HG03521 (cell line): ENCODE data around the gene RAB6B.

Experiments
- ATAC-seq: cut with Tn5 transposase; IDR thresholded peaks from one replicate; pipeline ENCODE4 v1.9.1; 2021; ENCODE audit warnings: mild to moderate bottlenecking, moderate library complexity; ENCODE audit not compliant: unreplicated experiment

The RAB6B gene

GRCh38 chr3:133931084-133931483 is 35.4 kb upstream of the RAB6B start:
- ATAC-seq, result no peak

- ATAC-seq, result no peak
Observed at GRCh38 chr3:133930341-133930933, 34.8 kb upstream of the RAB6B start.

DNA sequence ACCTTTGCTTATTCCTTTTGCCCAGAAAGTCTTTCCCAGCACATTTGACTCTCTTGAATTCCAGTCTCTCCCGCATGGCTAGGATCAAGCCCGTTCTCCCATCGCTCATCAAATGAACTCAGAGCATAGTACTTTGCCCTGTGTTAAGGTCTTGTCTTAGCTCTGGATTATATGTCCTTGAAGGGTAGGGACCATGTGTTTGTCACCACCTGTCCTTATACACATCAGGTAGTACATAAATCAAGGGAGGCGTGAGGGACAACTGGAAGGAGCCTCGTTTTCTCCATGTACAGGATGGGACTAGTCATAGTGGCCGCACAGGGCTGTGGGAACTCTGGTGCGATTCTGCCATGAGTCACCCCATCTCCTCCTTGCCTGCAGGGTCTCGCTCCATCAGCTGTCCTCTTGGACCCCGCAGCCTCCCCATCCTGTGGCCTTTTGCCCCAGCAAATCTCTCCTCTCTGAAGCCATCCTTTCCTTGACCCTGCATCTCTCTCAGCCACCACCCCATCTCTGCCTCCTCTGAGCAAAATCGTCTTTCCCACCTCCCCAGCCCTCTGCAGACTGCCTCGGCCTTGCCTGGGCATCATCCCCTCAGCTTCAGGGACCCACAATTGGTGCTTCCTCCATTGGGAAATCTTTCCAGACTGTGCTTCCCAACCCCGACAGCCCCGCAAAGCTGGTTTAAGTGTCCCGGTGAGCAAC is 33.4 kb upstream of the RAB6B start:
- ATAC-seq, result no peak

GRCh38 chr3:133928136-133928893 is 32.6 kb upstream of the RAB6B start:
- ATAC-seq, result no peak

- peak; percentile 76 for ATAC-seq
Observed at GRCh38 chr3:133927540-133928066, 31.9 kb upstream of the RAB6B start.

DNA sequence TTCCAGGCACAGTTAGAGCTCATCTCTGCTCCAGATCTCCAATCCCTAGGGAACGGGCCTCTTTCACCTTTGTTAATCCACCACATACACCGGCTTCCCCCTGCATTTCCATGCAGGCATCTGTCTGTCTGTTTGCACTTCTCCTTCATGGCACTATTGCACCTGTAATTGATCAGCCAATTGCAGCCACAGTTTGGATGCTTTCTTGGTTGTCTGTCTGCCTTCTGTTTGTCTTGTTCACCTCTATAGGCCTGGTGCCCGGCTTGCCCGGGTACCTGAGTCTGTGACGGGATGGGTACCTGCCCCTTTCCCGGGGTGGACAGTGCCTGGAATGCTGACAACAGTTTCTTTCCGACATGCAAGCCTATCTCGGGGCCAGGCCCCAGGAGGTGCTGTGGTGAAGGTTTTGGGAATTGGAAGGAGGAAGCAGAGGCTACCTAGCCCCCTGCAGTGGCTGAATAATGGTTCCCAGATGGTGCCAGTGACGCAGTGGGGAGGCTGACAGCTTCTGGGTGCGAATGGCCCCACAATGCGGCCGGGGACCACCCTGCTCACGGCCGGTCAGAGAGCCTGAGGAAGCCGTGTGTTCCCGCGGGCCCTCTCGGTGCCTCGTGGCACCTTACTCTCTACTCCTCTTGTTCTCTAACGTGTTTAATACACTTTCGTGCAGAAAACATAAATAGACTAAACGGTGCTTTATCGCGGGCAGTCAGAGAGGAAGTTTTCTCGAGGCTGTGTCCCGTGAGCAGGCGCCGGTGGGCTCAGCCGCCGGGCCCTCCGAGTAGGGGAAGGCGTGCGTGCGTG is 31.3 kb upstream of the RAB6B start:
- peak; percentile 19 for ATAC-seq

DNA sequence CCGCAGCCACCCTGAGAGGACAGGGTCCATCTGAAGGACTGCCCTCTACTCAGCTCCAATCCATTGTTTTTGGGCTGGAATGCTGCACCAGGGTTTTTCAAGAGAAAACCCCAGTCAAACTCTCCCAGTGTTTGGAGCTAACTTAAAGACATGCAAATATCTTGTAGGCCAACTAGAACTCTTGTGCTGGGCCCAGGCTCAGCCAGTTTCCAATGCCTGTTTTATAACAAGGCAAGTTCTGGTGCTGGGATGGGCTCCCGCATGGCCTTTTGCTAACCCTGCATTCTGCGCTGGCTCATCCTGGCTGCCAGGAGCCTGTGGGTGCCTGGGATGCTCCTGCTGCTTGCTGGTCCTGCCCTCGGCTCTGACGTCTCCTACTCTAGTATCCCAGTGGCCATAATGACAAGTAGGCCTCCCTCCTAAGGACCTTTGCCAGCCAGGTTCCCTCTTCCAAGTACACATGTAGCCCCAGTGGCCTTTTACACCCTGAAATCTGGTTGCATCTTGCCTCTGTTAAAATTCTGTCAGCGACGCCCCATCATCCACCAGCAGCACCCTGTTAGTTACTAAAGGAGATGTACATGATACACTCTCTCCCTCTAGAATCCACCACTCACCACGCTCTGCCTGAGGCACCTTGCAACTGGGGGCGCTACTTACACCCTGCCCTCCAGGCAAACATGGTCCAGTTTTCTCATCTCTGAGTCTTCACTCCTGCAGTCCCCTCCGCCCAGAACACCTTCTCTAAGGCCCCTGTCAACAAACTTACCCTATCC is 30.5 kb upstream of the RAB6B start:
- no peak for ATAC-seq

- no peak for ATAC-seq
Observed at GRCh38 chr3:133924041-133924440, 28.4 kb upstream of the RAB6B start.

DNA sequence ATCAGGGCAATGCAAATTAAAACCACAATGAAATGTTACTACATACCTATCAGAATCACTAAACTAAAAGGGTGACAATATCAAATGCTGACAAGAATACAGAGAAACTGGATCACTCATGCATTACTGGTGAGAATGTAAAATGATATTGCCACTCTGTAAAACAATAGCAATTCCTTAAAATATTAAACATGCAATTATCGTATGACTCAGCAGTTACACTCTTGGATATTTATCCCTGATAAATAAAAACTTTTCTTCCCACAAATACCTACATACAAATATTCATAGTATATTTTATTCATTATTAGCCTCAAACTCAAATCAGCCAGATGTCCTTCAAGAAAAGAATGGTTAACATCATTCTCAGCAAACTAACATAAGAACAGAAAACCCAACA is 25.9 kb upstream of the RAB6B start:
- no peak for ATAC-seq

DNA sequence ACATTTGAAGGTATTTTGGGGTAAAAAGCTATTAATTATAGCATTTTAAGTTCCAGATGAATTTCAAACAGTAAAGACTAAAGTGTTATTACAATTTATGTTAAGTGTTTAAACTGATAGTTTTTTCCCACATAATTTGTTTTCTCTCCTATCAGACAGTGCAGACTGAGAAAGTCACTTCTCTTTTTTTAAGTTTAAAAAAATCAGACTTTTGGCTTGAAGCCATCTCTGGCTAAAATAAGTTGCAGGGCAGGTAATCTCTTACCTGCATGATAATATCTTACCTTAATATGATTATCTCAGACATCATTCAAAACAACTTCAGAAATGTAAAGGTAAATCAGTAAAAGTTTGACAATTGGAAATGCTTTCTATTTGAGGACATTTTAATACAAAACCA is 21.5 kb upstream of the RAB6B start:
- no peak for ATAC-seq

- ATAC-seq, result no peak
Observed at GRCh38 chr3:133915685-133916658, 20.3 kb upstream of the RAB6B start.

DNA sequence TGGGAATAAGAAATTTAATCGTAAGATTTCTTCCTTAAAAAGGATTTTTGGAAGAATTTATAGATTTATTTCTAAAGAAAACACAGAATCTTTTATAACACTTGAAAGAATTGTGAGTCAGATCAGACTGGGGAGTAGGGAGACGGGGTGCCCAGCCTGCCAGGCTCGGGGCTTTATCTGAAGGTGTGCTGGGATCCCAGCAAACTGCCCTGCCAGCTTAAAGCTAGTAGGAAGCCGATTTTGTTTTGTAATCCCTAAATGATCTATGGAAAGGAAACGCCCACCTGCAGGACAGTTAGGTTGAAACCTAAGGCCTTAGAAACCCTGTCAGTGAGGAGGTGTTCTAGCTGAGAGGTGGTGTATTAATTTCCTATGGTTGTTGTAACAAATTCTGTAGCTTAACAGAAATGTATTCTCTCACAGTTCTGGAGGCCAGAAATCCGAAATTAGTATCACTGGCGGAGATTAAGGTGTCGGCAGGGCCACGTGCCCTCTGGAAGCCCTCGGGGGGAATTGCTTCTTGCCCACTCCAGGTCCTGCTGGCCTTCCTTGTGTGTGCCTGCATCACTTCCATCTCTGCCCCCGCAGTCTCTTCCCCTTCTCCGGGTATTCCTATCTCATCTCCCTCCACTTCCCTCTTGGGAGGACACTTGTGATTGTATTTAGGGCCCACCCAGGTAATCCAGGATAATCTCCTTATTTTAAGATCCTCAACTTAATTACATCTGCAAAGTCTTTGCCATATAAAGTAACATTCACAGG is 19.3 kb upstream of the RAB6B start:
- ATAC-seq, result no peak

DNA sequence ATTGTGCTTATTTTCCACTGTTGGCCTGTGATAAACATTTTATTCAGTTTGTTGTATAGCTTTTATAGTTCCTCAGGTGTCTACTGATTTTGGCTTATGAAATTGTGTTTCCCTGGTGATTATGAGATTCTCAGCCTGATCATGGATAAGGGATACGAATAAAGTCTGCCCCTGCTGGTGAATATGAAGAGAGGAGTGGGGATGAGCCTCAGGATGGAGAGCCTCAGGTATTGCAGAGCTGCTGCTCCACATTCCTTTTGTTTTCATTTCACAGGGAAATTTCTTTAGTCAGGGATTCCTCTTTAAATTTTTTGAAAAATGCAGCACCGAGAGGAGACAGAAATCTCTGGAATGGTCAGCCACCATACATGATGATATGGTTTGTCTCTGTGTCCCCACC is 14.7 kb upstream of the RAB6B start:
- ATAC-seq, result no peak

DNA sequence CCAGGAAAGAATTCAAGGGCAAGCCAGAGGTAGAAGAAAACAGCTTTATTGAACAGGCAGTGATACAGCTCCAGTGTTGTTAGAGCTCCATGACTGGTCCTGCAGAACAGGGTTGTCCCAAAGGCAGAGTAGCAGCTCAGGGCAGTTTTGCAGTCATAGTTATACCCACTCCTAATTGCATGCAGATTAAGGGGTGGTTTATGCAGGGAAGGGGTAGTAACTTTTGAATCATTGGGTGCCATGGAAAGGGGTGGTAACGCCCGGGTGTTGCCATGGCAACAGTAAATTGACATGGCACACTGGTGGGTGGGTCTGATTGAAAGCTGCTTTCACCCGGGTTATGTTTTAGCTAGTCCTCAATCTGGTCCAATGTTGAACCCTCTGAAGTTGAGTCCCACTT is 9.7 kb upstream of the RAB6B start:
- ATAC-seq, result no peak

- no peak for ATAC-seq
Observed at GRCh38 chr3:133901847-133902246, 6.2 kb upstream of the RAB6B start.

DNA sequence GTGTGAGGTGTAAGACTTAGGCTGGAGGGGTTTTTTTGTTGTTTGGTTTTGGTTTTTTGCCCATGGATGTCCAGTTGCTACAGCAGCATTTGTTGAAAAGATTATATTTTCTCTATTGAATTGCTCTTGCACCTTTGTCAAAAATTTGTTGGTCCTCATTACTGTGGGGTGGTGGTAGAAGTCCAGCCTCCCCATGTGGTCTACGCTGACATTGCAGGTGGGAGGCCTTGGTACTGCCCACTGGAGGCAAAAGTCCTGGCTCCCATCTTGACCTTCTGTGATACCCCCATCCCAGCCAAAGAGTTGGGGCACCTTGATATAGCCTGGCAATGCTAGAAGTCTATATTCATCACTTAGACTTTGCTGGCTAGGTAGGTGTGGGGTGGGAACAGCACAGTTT is 5.4 kb upstream of the RAB6B start:
- no peak for ATAC-seq

GRCh38 chr3:133899311-133899710 is 3.6 kb upstream of the RAB6B start:
- no peak for ATAC-seq

GRCh38 chr3:133897547-133897946 is 1.9 kb upstream of the RAB6B start:
- no peak for ATAC-seq
